GM08714 (cell line): ENCODE measurements around the gene TRIP13.
"Not testable (repeated sequence)": the region's sequence is repeated elsewhere in the genome, so short reads cannot be mapped to it uniquely, and the experiment has no call there.

Source experiments
- H3K4me3 ChIP-seq: fragments of 200-500 bp; sonication (Bioruptor generic); 2 replicates; pipeline ENCODE4 v1.5.1; 2014; ENCODE audit warnings: mild to moderate bottlenecking, low read length, inconsistent platforms
- ZNF274 ChIP-seq: IDR thresholded peaks from 2 replicates; pipeline ENCODE4 v1.6.1; 2012; ENCODE audit warnings: mild to moderate bottlenecking, low read depth, low read length

Gene TRIP13

GRCh38 chr5:876398-877365, 16.0 kb upstream of the TRIP13 start:
- no peak for TF ChIP-seq ZNF274

GRCh38 chr5:878125-878524, 14.6 kb upstream of the TRIP13 start:
- no peak for TF ChIP-seq ZNF274
- H3K4me3 ChIP-seq: no peak overlapping the region

More at GRCh38 chr5:876398-877365, 16.0 kb upstream of the TRIP13 start:
- H3K4me3 ChIP-seq: no peak overlapping the region

- H3K4me3 ChIP-seq: not testable (repeated sequence)
Observed at GRCh38 chr5:878677-879076, 14.0 kb upstream of the TRIP13 start.

GRCh38 chr5:880816-881550, 11.7 kb upstream of the TRIP13 start:
- TF ChIP-seq ZNF274: no peak
- H3K4me3 ChIP-seq: no peak overlapping the region

GRCh38 chr5:881551-881935, 11.1 kb upstream of the TRIP13 start:
- no peak overlapping the region for H3K4me3 ChIP-seq
- no peak for TF ChIP-seq ZNF274

- no peak for TF ChIP-seq ZNF274
- H3K4me3 ChIP-seq: no peak overlapping the region
Observed at GRCh38 chr5:882253-883183, 10.2 kb upstream of the TRIP13 start.

GRCh38 chr5:883475-884181, 9.1 kb upstream of the TRIP13 start:
- no peak for TF ChIP-seq ZNF274
- H3K4me3 ChIP-seq: no peak overlapping the region

- no peak for TF ChIP-seq ZNF274
- no peak overlapping the region for H3K4me3 ChIP-seq
Observed at GRCh38 chr5:884345-885126, 8.1 kb upstream of the TRIP13 start.

GRCh38 chr5:885127-885442, 7.6 kb upstream of the TRIP13 start:
- no peak for TF ChIP-seq ZNF274

GRCh38 chr5:885529-885928, 7.2 kb upstream of the TRIP13 start:
- no peak for TF ChIP-seq ZNF274
- H3K4me3 ChIP-seq: no peak overlapping the region

More at GRCh38 chr5:885127-885442, 7.6 kb upstream of the TRIP13 start:
- no peak overlapping the region for H3K4me3 ChIP-seq

GRCh38 chr5:886036-886435, 6.6 kb upstream of the TRIP13 start:
- TF ChIP-seq ZNF274: no peak
- H3K4me3 ChIP-seq: no peak overlapping the region

- no peak overlapping the region for H3K4me3 ChIP-seq
- TF ChIP-seq ZNF274: no peak
Observed at GRCh38 chr5:886716-887325, 5.9 kb upstream of the TRIP13 start.
